Thyroid gland (tissue), 4 donors: ENCODE measurements around the gene NAIF1. TPM values are rescaled to one million over a fixed set of nuclear protein-coding genes. Genes with fewer than 3 reads are reported as not detected.

Experiments used
- DNase-seq, 2 donors: peaks; one replicate each; pipeline ENCODE4 v3.0.0-alpha.2; 2019
- H3K27ac ChIP-seq, 3 donors: fragments of 200-600 bp; sonication (generic); 1 replicate in 2 of 3; 2 replicates in 1 of 3; pipeline ENCODE4 v1.5.1; 2016 to 2019; ENCODE audit warnings: mild to moderate bottlenecking in 1 of 3, moderate library complexity in 1 of 3
- H3K27me3 ChIP-seq: fragments of 200-600 bp; sonication (generic); one replicate; pipeline ENCODE4 v1.5.1; 2019
- H3K36me3 ChIP-seq, 2 donors: fragments of 200-600 bp; sonication (generic); one replicate each; pipeline ENCODE4 v1.5.1; 2016 to 2019
- H3K4me1 ChIP-seq, 2 donors: fragments of 200-600 bp; sonication (generic); one replicate each; pipeline ENCODE4 v1.5.1; 2017 to 2019
- H3K4me3 ChIP-seq, 3 donors: fragments of 200-600 bp; sonication (generic); replicated peaks in 1 of 3; 1 replicate in 2 of 3; 2 replicates in 1 of 3; pipeline ENCODE4 v1.5.1; 2016; ENCODE audit warnings: mild to moderate bottlenecking in 1 of 3
- H3K9me3 ChIP-seq: fragments of 200-600 bp; sonication (generic); one replicate; pipeline ENCODE4 v1.5.1; 2017
- POLR2A ChIP-seq, 2 donors: fragments of 450-650 bp; IDR thresholded peaks; one replicate each; pipeline ENCODE4 v1.6.1; 2017; ENCODE audit warnings: antibody characterized with exemption in 2 of 2, mild to moderate bottlenecking in 2 of 2, moderate library complexity in 1 of 2
- WGBS, 2 donors: methylation state at CpG; one replicate each; pipeline ENCODE4 v1.1.5; 2017; 5-methylcytosine and 5-hydroxymethylcytosine counted together
- intact Hi-C: fragments of 100-400 bp; cut with DNase I; formaldehyde crosslinking; loops from one replicate; pipeline ENCODE4 v1.15.1; 2023
- total RNA-seq, 4 donors: library from RNA; depleted of rRNA; stranded (reverse); fragments of >200 nt; gene quantifications; one replicate each; pipeline ENCODE4 v1.2.3, GENCODE V29; 2016
- TF ChIP-seq, protein P1 (sequence below), 6 experiments: fragments of 200-600 bp in 3 of 6; fragments of 450-650 bp in 3 of 6; sonication (generic) in 3 of 6; IDR thresholded peaks; one replicate each; pipeline ENCODE4 v1.5.1; 2016 to 2019; ENCODE audit warnings: antibody characterized with exemption in 6 of 6, mild to moderate bottlenecking in 2 of 6, inconsistent platforms in 1 of 6, moderate library complexity in 1 of 6

Gene NAIF1
- total RNA-seq, 4 donors from 2014 or later = 5.3 to 17.2 (median 9.4) TPM

DNA sequence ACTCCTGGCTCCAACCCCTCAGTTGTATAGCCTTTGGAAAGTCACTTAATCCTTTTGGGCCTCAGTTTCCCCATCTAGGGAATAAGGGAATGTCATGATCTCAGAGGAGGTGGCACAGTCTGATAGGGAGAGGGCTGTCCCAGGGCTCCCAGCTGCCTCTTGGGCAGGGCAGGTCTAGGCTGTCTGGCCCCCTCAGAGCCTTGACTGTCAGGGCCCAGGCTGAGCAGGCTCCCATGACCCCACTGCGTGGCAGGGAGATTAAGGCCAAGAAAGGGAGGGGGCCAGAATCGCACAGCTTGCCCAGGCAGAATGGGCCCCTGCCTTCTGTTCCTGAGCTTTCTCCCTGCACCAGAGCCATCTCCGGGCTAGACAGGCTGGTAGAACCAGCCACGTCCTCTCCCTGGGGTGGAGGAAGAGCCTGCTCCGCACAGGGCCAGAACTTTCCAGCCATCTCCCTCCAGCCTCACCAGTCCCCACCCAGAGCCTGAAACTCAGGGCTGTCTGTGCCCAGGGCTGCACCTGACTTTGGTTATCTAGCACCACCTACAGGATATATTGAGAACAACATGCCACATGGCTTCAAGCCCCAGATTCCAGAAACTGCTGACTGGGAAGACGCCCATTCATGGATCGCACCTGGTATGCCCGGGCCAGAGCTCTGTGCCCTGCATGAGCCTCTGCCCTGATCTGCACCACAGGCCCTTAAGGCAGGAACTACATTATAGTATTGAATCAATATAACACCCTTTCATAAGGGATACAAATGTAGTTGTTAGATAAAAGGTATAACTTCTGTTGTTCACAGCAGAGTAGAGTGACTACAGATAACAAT lies 32.1 kb downstream of the NAIF1 start:
- Histone ChIP-seq H3K27me3 (no peaks in the 10 kb centered on the region), H3K4me1 (peaks cover 0 to 3% of the 10 kb centered on the region in 2 donors), H3K36me3 (no peaks in the 10 kb centered on the region), H3K4me3 (no peak overlapping the region), H3K9me3 (no peaks in the 10 kb centered on the region), H3K27ac (peak overlapping the region in 1 of 3 donors; percentile 56)
- TF ChIP-seq, protein P1, sequence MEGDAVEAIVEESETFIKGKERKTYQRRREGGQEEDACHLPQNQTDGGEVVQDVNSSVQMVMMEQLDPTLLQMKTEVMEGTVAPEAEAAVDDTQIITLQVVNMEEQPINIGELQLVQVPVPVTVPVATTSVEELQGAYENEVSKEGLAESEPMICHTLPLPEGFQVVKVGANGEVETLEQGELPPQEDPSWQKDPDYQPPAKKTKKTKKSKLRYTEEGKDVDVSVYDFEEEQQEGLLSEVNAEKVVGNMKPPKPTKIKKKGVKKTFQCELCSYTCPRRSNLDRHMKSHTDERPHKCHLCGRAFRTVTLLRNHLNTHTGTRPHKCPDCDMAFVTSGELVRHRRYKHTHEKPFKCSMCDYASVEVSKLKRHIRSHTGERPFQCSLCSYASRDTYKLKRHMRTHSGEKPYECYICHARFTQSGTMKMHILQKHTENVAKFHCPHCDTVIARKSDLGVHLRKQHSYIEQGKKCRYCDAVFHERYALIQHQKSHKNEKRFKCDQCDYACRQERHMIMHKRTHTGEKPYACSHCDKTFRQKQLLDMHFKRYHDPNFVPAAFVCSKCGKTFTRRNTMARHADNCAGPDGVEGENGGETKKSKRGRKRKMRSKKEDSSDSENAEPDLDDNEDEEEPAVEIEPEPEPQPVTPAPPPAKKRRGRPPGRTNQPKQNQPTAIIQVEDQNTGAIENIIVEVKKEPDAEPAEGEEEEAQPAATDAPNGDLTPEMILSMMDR (IDR thresholded peaks at IDR 0.05) = peak; percentile 78 to 97 (median 90)
- TF ChIP-seq POLR2A (IDR thresholded peaks at IDR 0.05) = no peak
- peak; percentile 74 to 80 for DNase-seq
- 21 to 33% methylated on average over 7 to 8 of the region's 8 CpGs for WGBS, 2 donors
- intact Hi-C loops = loop anchor here (2.0 to 5.0 kb wide), 2 partner anchors 82 to 92 kb away; no protein-coding TSS in a partner anchor

- Histone ChIP-seq H3K9me3 (no peaks in the 10 kb centered on the region), H3K27ac (no peak overlapping the region), H3K27me3 (no peaks in the 10 kb centered on the region), H3K36me3 (no peaks in the 10 kb centered on the region), H3K4me3 (no peak overlapping the region), H3K4me1 (peaks cover 0 to 3% of the 10 kb centered on the region in 2 donors)
- intact Hi-C loops = loop anchor here (2.0 kb wide), 1 partner anchor 91 kb away; no protein-coding TSS in a partner anchor
- no peak for TF ChIP-seq POLR2A (IDR thresholded peaks at IDR 0.05)
- TF ChIP-seq, protein P1 (IDR thresholded peaks at IDR 0.05) = no peak
- no peak for DNase-seq
- WGBS, 2 donors = 87 to 94% methylated on average over 4 of the region's 4 CpGs
Measured at GRCh38 chr9:128033609-128034008, 33.5 kb downstream of the NAIF1 start.

DNA sequence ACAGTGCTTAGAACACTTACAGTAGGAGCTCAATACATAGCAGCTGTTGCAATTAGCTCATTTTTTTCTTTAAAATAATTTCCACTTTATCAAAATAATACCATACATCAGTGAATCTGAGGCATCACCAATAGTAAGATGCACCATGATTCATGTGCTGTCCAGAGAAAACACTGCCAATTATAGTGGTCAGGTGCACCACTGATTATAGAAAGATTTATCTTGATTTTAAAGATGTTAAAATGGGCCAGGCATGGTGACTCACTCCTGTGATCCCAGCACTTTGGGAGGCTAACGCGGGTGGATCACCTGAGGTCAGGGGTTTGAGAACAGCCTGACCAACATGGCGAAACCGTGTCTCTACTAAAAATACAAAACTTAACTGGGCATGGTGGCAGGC lies 39.4 kb downstream of the NAIF1 start:
- intact Hi-C loops = no loop called here
- Histone ChIP-seq H3K36me3 (no peaks in the 10 kb centered on the region), H3K27ac (no peak overlapping the region), H3K27me3 (no peaks in the 10 kb centered on the region), H3K9me3 (no peaks in the 10 kb centered on the region), H3K4me1 (no peaks in the 10 kb centered on the region), H3K4me3 (no peak overlapping the region)
- no peak for TF ChIP-seq POLR2A (IDR thresholded peaks at IDR 0.05)
- TF ChIP-seq, protein P1 (IDR thresholded peaks at IDR 0.05) = no peak
- no peak for DNase-seq
- WGBS, 2 donors = 90 to 95% methylated on average over 4 of the region's 4 CpGs

GRCh38 chr9:128026773-128027541 lies 40.2 kb downstream of the NAIF1 start:
- no peaks in the 10 kb centered on the region for H3K36me3 ChIP-seq
- H3K9me3 ChIP-seq = no peaks in the 10 kb centered on the region
- no peak for TF ChIP-seq POLR2A (IDR thresholded peaks at IDR 0.05)
- TF ChIP-seq, protein P1 (IDR thresholded peaks at IDR 0.05) = no peak
- no peaks in the 10 kb centered on the region for H3K4me1 ChIP-seq
- H3K27ac ChIP-seq = no peak overlapping the region
- intact Hi-C loops = no loop called here
- H3K27me3 ChIP-seq = no peaks in the 10 kb centered on the region
- no peak overlapping the region for H3K4me3 ChIP-seq
- 90 to 93% methylated on average over 5 to 9 of the region's 11 CpGs for WGBS, 2 donors
- DNase-seq = no peak
